ENCODE data around the gene ZSWIM8. TPM values are rescaled to one million over a fixed set of nuclear protein-coding genes. Genes with fewer than 3 reads are reported as not detected.

ZSWIM8 gene
- total RNA-seq, 4 donors from 2014 or later: 94.5 to 530 (median 188) TPM

GRCh38 chr10:73816917-73817729, 31.7 kb downstream of the ZSWIM8 start:
- intact Hi-C loops (cut with DNase I; ENCODE audit: low total_unique reads) (no loop called here), in situ Hi-C loops (cut with MboI; ENCODE audit: low pct_ligation_motif_present in 1 of 4, low pct_unique_long_range_greater_than_20kb in 1 of 4, low sequenced_read_pairs in 3 of 4) (no loop called here)
- H3K4me1 ChIP-seq: peaks cover 6 to 17% (median 14%) of the 10 kb centered on the region in 4 donors
- H3K9me3 ChIP-seq: no peaks in the 10 kb centered on the region
- no peaks in the 10 kb centered on the region for H3K27me3 ChIP-seq
- peaks cover 0 to 14% (median 6%) of the 10 kb centered on the region in 4 donors for H3K36me3 ChIP-seq
- H3K4me3 ChIP-seq: no peak overlapping the region
- TF ChIP-seq CTCF (IDR thresholded peaks at IDR 0.05) (no peak), EP300 (IDR thresholded peaks at IDR 0.05; ENCODE audit: low read depth) (no peak), POLR2A (IDR thresholded peaks at IDR 0.05) (no peak), POLR2AphosphoS5 (IDR thresholded peaks at IDR 0.05) (no peak)
- no peak for DNase-seq
- WGBS, 2 donors (ENCODE audit: low coverage in 1 of 2): 71 to 87% methylated on average over 1 to 10 of the region's 10 CpGs
- peak overlapping the region in 2 of 4 donors; percentile 2 to 29 for H3K27ac ChIP-seq

- H3K4me3 ChIP-seq: no peak overlapping the region
- in situ Hi-C loops (cut with MboI; ENCODE audit: low pct_ligation_motif_present in 1 of 4, low pct_unique_long_range_greater_than_20kb in 1 of 4, low sequenced_read_pairs in 3 of 4): no loop called here
- H3K27ac ChIP-seq: no peak overlapping the region
- intact Hi-C loops (cut with DNase I; ENCODE audit: low total_unique reads): no loop called here
- H3K36me3 ChIP-seq: peaks cover 0 to 14% (median 6%) of the 10 kb centered on the region in 4 donors
- no peaks in the 10 kb centered on the region for H3K27me3 ChIP-seq
- no peaks in the 10 kb centered on the region for H3K9me3 ChIP-seq
- no peak for DNase-seq
- TF ChIP-seq POLR2AphosphoS5 (IDR thresholded peaks at IDR 0.05): no peak
- peaks cover 6 to 16% (median 13%) of the 10 kb centered on the region in 4 donors for H3K4me1 ChIP-seq
- 89 to 100% methylated on average over 4 to 5 of the region's 5 CpGs for WGBS, 2 donors (ENCODE audit: low coverage in 1 of 2)
These were observed 32.4 kb downstream of the ZSWIM8 start for GRCh38 chr10:73817826-73818225.

GRCh38 chr10:73818402-73818801, 33.0 kb downstream of the ZSWIM8 start:
- Histone ChIP-seq H3K36me3 (peaks cover 0 to 14% (median 6%) of the 10 kb centered on the region in 4 donors), H3K27ac (no peak overlapping the region), H3K9me3 (no peaks in the 10 kb centered on the region), H3K4me1 (peaks cover 6 to 16% (median 13%) of the 10 kb centered on the region in 4 donors), H3K27me3 (no peaks in the 10 kb centered on the region), H3K4me3 (no peak overlapping the region)
- TF ChIP-seq POLR2AphosphoS5 (IDR thresholded peaks at IDR 0.05): no peak
- no peak for TF ChIP-seq EP300 (IDR thresholded peaks at IDR 0.05; ENCODE audit: low read depth)
- intact Hi-C loops (cut with DNase I; ENCODE audit: low total_unique reads): no loop called here
- in situ Hi-C loops (cut with MboI; ENCODE audit: low pct_ligation_motif_present in 1 of 4, low pct_unique_long_range_greater_than_20kb in 1 of 4, low sequenced_read_pairs in 3 of 4): no loop called here
- DNase-seq: no peak
- 86% methylated on average over 10 of the region's 10 CpGs; no CpG with 5 or more reads in 1 of the 2 donors for WGBS, 2 donors (ENCODE audit: low coverage in 1 of 2)

GRCh38 chr10:73819081-73819480, 33.7 kb downstream of the ZSWIM8 start:
- no peak for DNase-seq
- 69% methylated on average over 5 of the region's 5 CpGs; no CpG with 5 or more reads in 1 of the 2 donors for WGBS, 2 donors (ENCODE audit: low coverage in 1 of 2)
- Histone ChIP-seq H3K9me3 (no peaks in the 10 kb centered on the region), H3K4me1 (peaks cover 6 to 16% (median 13%) of the 10 kb centered on the region in 4 donors), H3K27ac (peak overlapping the region in 3 of 4 donors; percentile 37 to 66 (median 56)), H3K4me3 (no peak overlapping the region), H3K36me3 (peaks cover 0 to 21% (median 8%) of the 10 kb centered on the region in 4 donors), H3K27me3 (no peaks in the 10 kb centered on the region)
- TF ChIP-seq POLR2A (IDR thresholded peaks at IDR 0.05) (no peak), CTCF (IDR thresholded peaks at IDR 0.05) (no peak), POLR2AphosphoS5 (IDR thresholded peaks at IDR 0.05) (no peak), EP300 (IDR thresholded peaks at IDR 0.05; ENCODE audit: low read depth) (no peak)
- in situ Hi-C loops (cut with MboI; ENCODE audit: low pct_ligation_motif_present in 1 of 4, low pct_unique_long_range_greater_than_20kb in 1 of 4, low sequenced_read_pairs in 3 of 4) (no loop called here), intact Hi-C loops (cut with DNase I; ENCODE audit: low total_unique reads) (no loop called here)

- peak; percentile 84 for DNase-seq
- in situ Hi-C loops (cut with MboI; ENCODE audit: low pct_ligation_motif_present in 1 of 4, low pct_unique_long_range_greater_than_20kb in 1 of 4, low sequenced_read_pairs in 3 of 4): no loop called here
- Histone ChIP-seq H3K36me3 (peaks cover 0 to 26% (median 10%) of the 10 kb centered on the region in 4 donors), H3K4me1 (peaks cover 6 to 16% (median 13%) of the 10 kb centered on the region in 4 donors), H3K9me3 (no peaks in the 10 kb centered on the region), H3K4me3 (peak overlapping the region in 1 of 4 donors; percentile 10), H3K27me3 (no peaks in the 10 kb centered on the region), H3K27ac (peak overlapping the region; percentile 27 to 66 (median 46))
- intact Hi-C loops (cut with DNase I; ENCODE audit: low total_unique reads): no loop called here
- 62 to 69% methylated on average over 3 to 15 of the region's 20 CpGs for WGBS, 2 donors (ENCODE audit: low coverage in 1 of 2)
- TF ChIP-seq POLR2AphosphoS5 (IDR thresholded peaks at IDR 0.05) (peak in 2 of 3 donors; percentile 6 to 40), POLR2A (IDR thresholded peaks at IDR 0.05) (no peak), CTCF (IDR thresholded peaks at IDR 0.05) (peak in 1 of 5 experiments; percentile 23), EP300 (IDR thresholded peaks at IDR 0.05; ENCODE audit: low read depth) (no peak)
These were observed 34.2 kb downstream of the ZSWIM8 start for GRCh38 chr10:73819513-73820093.
